Muscle layer of duodenum (tissue), 2 donors: ENCODE measurements around the gene RAB15.

Experiments used
- H3K27ac ChIP-seq: one replicate; pipeline ENCODE4 v1.7.0; 2013; ENCODE audit warnings: mild to moderate bottlenecking, low read length
- H3K27me3 ChIP-seq: one replicate; pipeline ENCODE4 v1.7.0; 2013; ENCODE audit warnings: low read depth, mild to moderate bottlenecking, control low read depth, low read length
- H3K36me3 ChIP-seq, 2 donors: one replicate each; pipeline ENCODE4 v1.7.0; 2013; ENCODE audit warnings: low read length in 2 of 2, control low read depth in 1 of 2, mild to moderate bottlenecking in 1 of 2; ENCODE audit not compliant: insufficient read depth in 2 of 2, control insufficient read depth in 1 of 2
- H3K4me1 ChIP-seq, 2 donors: one replicate each; pipeline ENCODE4 v1.7.0; 2013; ENCODE audit warnings: low read length in 2 of 2, mild to moderate bottlenecking in 2 of 2, control low read depth in 1 of 2, moderate library complexity in 1 of 2; ENCODE audit not compliant: insufficient read depth in 2 of 2, control insufficient read depth in 1 of 2
- H3K4me3 ChIP-seq, 2 donors: one replicate each; pipeline ENCODE4 v1.7.0; 2013; ENCODE audit warnings: low read length in 2 of 2, low read depth in 1 of 2, mild to moderate bottlenecking in 1 of 2
- H3K9me3 ChIP-seq, 2 donors: one replicate each; pipeline ENCODE4 v1.7.0; 2013; ENCODE audit warnings: low read length in 2 of 2, control low read depth in 1 of 2, mild to moderate bottlenecking in 1 of 2; ENCODE audit not compliant: control insufficient read depth in 1 of 2
- donor health status: healthy.

The RAB15 gene

GRCh38 chr14:64953661-64954060 is 18.5 kb downstream of the RAB15 start:
- no peak overlapping the region for H3K27ac ChIP-seq
- no peak overlapping the region for H3K4me3 ChIP-seq
- peaks cover 0 to 6% of the 10 kb centered on the region in 2 donors for H3K36me3 ChIP-seq
- no peaks in the 10 kb centered on the region for H3K9me3 ChIP-seq
- H3K27me3 ChIP-seq, result no peaks in the 10 kb centered on the region
- H3K4me1 ChIP-seq, result no peaks in the 10 kb centered on the region

- no peaks in the 10 kb centered on the region for H3K4me1 ChIP-seq
- H3K4me3 ChIP-seq, result no peak overlapping the region
- H3K27ac ChIP-seq, result no peak overlapping the region
Observed at GRCh38 chr14:64953310-64953654, 18.9 kb downstream of the RAB15 start.

GRCh38 chr14:64952598-64953309 is 19.4 kb downstream of the RAB15 start:
- Histone ChIP-seq H3K27me3 (no peaks in the 10 kb centered on the region), H3K27ac (no peak overlapping the region), H3K4me3 (no peak overlapping the region), H3K4me1 (no peaks in the 10 kb centered on the region), H3K36me3 (peaks cover 6 to 8% of the 10 kb centered on the region in 2 donors), H3K9me3 (no peaks in the 10 kb centered on the region)

More at GRCh38 chr14:64953310-64953654, 18.9 kb downstream of the RAB15 start:
- Histone ChIP-seq H3K36me3 (peaks cover 2 to 6% of the 10 kb centered on the region in 2 donors), H3K27me3 (no peaks in the 10 kb centered on the region), H3K9me3 (no peaks in the 10 kb centered on the region)

- H3K9me3 ChIP-seq, result no peaks in the 10 kb centered on the region
- no peaks in the 10 kb centered on the region for H3K4me1 ChIP-seq
- no peak overlapping the region for H3K27ac ChIP-seq
- H3K27me3 ChIP-seq, result no peaks in the 10 kb centered on the region
- no peak overlapping the region for H3K4me3 ChIP-seq
- peaks cover 6 to 14% of the 10 kb centered on the region in 2 donors for H3K36me3 ChIP-seq
Observed at GRCh38 chr14:64951724-64952123, 20.4 kb downstream of the RAB15 start.

GRCh38 chr14:64951291-64951690 is 20.8 kb downstream of the RAB15 start:
- Histone ChIP-seq H3K27ac (no peak overlapping the region), H3K4me3 (no peak overlapping the region), H3K4me1 (no peaks in the 10 kb centered on the region)

GRCh38 chr14:64950889-64951288 is 21.2 kb downstream of the RAB15 start:
- Histone ChIP-seq H3K27me3 (no peaks in the 10 kb centered on the region), H3K9me3 (no peaks in the 10 kb centered on the region), H3K27ac (no peak overlapping the region), H3K4me1 (no peaks in the 10 kb centered on the region), H3K36me3 (peaks cover 6 to 14% of the 10 kb centered on the region in 2 donors), H3K4me3 (no peak overlapping the region)

More at GRCh38 chr14:64951291-64951690, 20.8 kb downstream of the RAB15 start:
- H3K27me3 ChIP-seq, result no peaks in the 10 kb centered on the region
- H3K9me3 ChIP-seq, result no peaks in the 10 kb centered on the region
- H3K36me3 ChIP-seq, result peaks cover 6 to 14% of the 10 kb centered on the region in 2 donors

GRCh38 chr14:64948612-64949210 is 23.4 kb downstream of the RAB15 start:
- Histone ChIP-seq H3K27ac (no peak overlapping the region), H3K4me3 (no peak overlapping the region), H3K27me3 (no peaks in the 10 kb centered on the region), H3K36me3 (peaks cover 6 to 14% of the 10 kb centered on the region in 2 donors), H3K4me1 (no peaks in the 10 kb centered on the region), H3K9me3 (no peaks in the 10 kb centered on the region)

- Histone ChIP-seq H3K27ac (no peak overlapping the region), H3K36me3 (peaks cover 6 to 14% of the 10 kb centered on the region in 2 donors), H3K4me3 (no peak overlapping the region), H3K4me1 (no peaks in the 10 kb centered on the region), H3K27me3 (no peaks in the 10 kb centered on the region), H3K9me3 (no peaks in the 10 kb centered on the region)
Observed at GRCh38 chr14:64947710-64948611, 24.2 kb downstream of the RAB15 start.

- Histone ChIP-seq H3K36me3 (peaks cover 6 to 14% of the 10 kb centered on the region in 2 donors), H3K27me3 (no peaks in the 10 kb centered on the region), H3K4me3 (no peak overlapping the region), H3K9me3 (no peaks in the 10 kb centered on the region), H3K4me1 (no peaks in the 10 kb centered on the region), H3K27ac (no peak overlapping the region)
Observed at GRCh38 chr14:64946310-64947045, 25.7 kb downstream of the RAB15 start.

- no peaks in the 10 kb centered on the region for H3K4me1 ChIP-seq
- no peak overlapping the region for H3K4me3 ChIP-seq
- no peak overlapping the region for H3K27ac ChIP-seq
- H3K9me3 ChIP-seq, result no peaks in the 10 kb centered on the region
- H3K27me3 ChIP-seq, result no peaks in the 10 kb centered on the region
- H3K36me3 ChIP-seq, result peaks cover 4 to 14% of the 10 kb centered on the region in 2 donors
Observed at GRCh38 chr14:64945431-64946178, 26.5 kb downstream of the RAB15 start.
